Heart left ventricle (tissue), 13 donors: ENCODE measurements around the gene AMOTL2.

Experiments
- CTCF ChIP-seq, 12 donors: fragments of 200-600 bp; sonication (generic) in 4 of 12; IDR thresholded peaks; one replicate each; pipeline versions ENCODE4 v1.5.0 to v1.8.0; 2018 to 2022; ENCODE audit warnings: antibody characterized with exemption in 12 of 12, mild to moderate bottlenecking in 5 of 12
- POLR2A ChIP-seq, 2 donors: fragments of 450-650 bp; IDR thresholded peaks; one replicate each; pipeline ENCODE4 v1.6.1; 2017; ENCODE audit warnings: antibody characterized with exemption in 2 of 2, mild to moderate bottlenecking in 2 of 2, moderate library complexity in 2 of 2
- donor health status: ischemic (EF 13 %, LVEDD 7.1; RV severe dilation, severe dysfunction).
- donor health status: DM: no; HTN: yes; CAD: no.
- donor health status: DM: no; HTN: no; CAD: no.
- donor health status: ischemic (EF 25% LVEDD 6.9; RV normal size, moderate dysfunction).
- donor health status: ischemic (EF 25% LVEDD 5.7; RV mildly dilated, moderate dysfunction).
- donor health status: ischemic (EF 35%, LVEDD 5.7; RV mildly dilated, moderate dysfunction).
- donor health status: nonischemic (EF 11% LVEDD 7.7; RV severe dilation, severe dysfunction).
- donor health status: DM: yes; HTN: yes; CAD: no.
- donor health status: PGD.
- donor health status: ischemic (EF 29% LVEDD 5.4; RV normal size, mild dysfunction).
- donor health status: nonischemic (EF 23%, LVEDD 6.1; RV moderate dilation, normal function).

GRCh38 chr3:134347551-134347950, 26.7 kb downstream of the AMOTL2 start:
- no peak for TF ChIP-seq CTCF (IDR thresholded peaks at IDR 0.05)
- no peak for TF ChIP-seq POLR2A (IDR thresholded peaks at IDR 0.05)
